ENCODE results near the gene TEAD1.

GRCh38 chr11:12938590-12939247 lies 264.5 kb downstream of the TEAD1 start:
- no peak for TF ChIP-seq POLR2AphosphoS5 (IDR thresholded peaks at IDR 0.05; ENCODE audit: low read depth, low read length)
- no peak for TF ChIP-seq CTCF (IDR thresholded peaks at IDR 0.05)
- TF ChIP-seq SIN3A (IDR thresholded peaks at IDR 0.05; ENCODE audit: borderline replicate concordance, insufficient read depth, low read depth, low read length): no peak
- no peak for TF ChIP-seq REST (IDR thresholded peaks at IDR 0.05; ENCODE audit: insufficient read depth in 1 of 2, low read depth in 2 of 2, low read length in 1 of 2)
